IMR-90 (cell line): ENCODE measurements around the gene ITFG1.

Source experiments
- BHLHE40 ChIP-seq: fragments of 150-350 bp; IDR thresholded peaks from 2 replicates; pipeline ENCODE4 v1.6.1; 2016; ENCODE audit warnings: mild to moderate bottlenecking, low read depth, low read length
- CHD1 ChIP-seq: IDR thresholded peaks from 2 replicates; pipeline ENCODE4 v1.6.1; 2012; ENCODE audit warnings: low read depth, low read length, improper control_type of control experiment
- CTCF ChIP-seq: conservative IDR thresholded peaks from 2 replicates; pipeline ENCODE4 v1.5.1; 2012; ENCODE audit warnings: mild to moderate bottlenecking, low read depth, low read length, improper control_type of control experiment
- ELK1 ChIP-seq: fragments of 150-350 bp; IDR thresholded peaks from 2 replicates; pipeline ENCODE4 v1.6.1; 2016; ENCODE audit warnings: low read depth, mild to moderate bottlenecking, low read length, moderate library complexity, borderline replicate concordance
- FOS ChIP-seq: fragments of 150-350 bp; IDR thresholded peaks from 2 replicates; pipeline ENCODE4 v1.6.1; 2016; ENCODE audit warnings: low read depth, low read length
- NFE2L2 ChIP-seq: fragments of 150-350 bp; IDR thresholded peaks from 2 replicates; pipeline ENCODE4 v1.6.1; 2016; ENCODE audit warnings: low read depth, mild to moderate bottlenecking, low read length
- POLR2A ChIP-seq: IDR thresholded peaks from 2 replicates; pipeline ENCODE4 v1.6.1; 2012; ENCODE audit warnings: mild to moderate bottlenecking, low read depth, low read length
- RAD21 ChIP-seq: IDR thresholded peaks from 2 replicates; pipeline ENCODE4 v1.6.1; 2012; ENCODE audit warnings: low read length, improper control_type of control experiment
- RFX5 ChIP-seq: IDR thresholded peaks from 2 replicates; pipeline ENCODE4 v1.8.0; 2012; ENCODE audit warnings: low read depth, mild to moderate bottlenecking, low read length, moderate library complexity
- USF2 ChIP-seq: fragments of 150-350 bp; IDR thresholded peaks from 2 replicates; pipeline ENCODE4 v1.6.1; 2017; ENCODE audit warnings: mild to moderate bottlenecking, antibody characterized with exemption, low read length, low read depth

GRCh38 chr16:47260503-47260902 is 200.4 kb downstream of the ITFG1 start:
- no peak for TF ChIP-seq RAD21
- TF ChIP-seq CTCF = no peak
- TF ChIP-seq BHLHE40 = no peak
- no peak for TF ChIP-seq RFX5
- TF ChIP-seq POLR2A = no peak
- no peak for TF ChIP-seq USF2
- TF ChIP-seq CHD1 = no peak
- no peak for TF ChIP-seq NFE2L2
- no peak for TF ChIP-seq ELK1
- TF ChIP-seq FOS = no peak
